Small intestine (tissue), 7 donors: ENCODE measurements around the gene GPD1L. TPM values are rescaled to one million over a fixed set of nuclear protein-coding genes. Genes with fewer than 3 reads are reported as not detected.

Experiments used
- DNase-seq, 2 donors: peaks; one replicate each; pipeline versions ENCODE4 v3.0.0 to v3.0.0-alpha.2; 2013
- FAIRE-seq: peaks from 2 replicates; lab custom pipeline; 2012; peaks lifted over from hg19 to GRCh38; lab: Jason Lieb, UNC
- H3K27ac ChIP-seq, 3 donors: one replicate each; pipeline ENCODE4 v1.5.1; 2013; ENCODE audit warnings: low read length in 2 of 3, mild to moderate bottlenecking in 2 of 3, control low read depth in 1 of 3, inconsistent platforms in 1 of 3, low read depth in 1 of 3, moderate library complexity in 1 of 3
- H3K27me3 ChIP-seq, 3 donors: one replicate each; pipeline ENCODE4 v1.6.1; 2013; ENCODE audit warnings: low read length in 3 of 3, inconsistent platforms in 1 of 3; ENCODE audit not compliant: control insufficient read depth in 3 of 3, insufficient read depth in 3 of 3
- H3K36me3 ChIP-seq, 3 donors: one replicate each; pipeline ENCODE4 v1.6.1; 2013; ENCODE audit warnings: low read length in 3 of 3, inconsistent platforms in 1 of 3, low read depth in 1 of 3, mild to moderate bottlenecking in 1 of 3, moderate library complexity in 1 of 3; ENCODE audit not compliant: control insufficient read depth in 3 of 3, insufficient read depth in 2 of 3
- H3K4me1 ChIP-seq, 3 donors: one replicate each; pipeline ENCODE4 v1.6.1; 2013; ENCODE audit warnings: low read length in 2 of 3, inconsistent platforms in 1 of 3, low read depth in 1 of 3, mild to moderate bottlenecking in 1 of 3, moderate library complexity in 1 of 3; ENCODE audit not compliant: control insufficient read depth in 3 of 3, insufficient read depth in 2 of 3
- H3K4me3 ChIP-seq, 3 donors: one replicate each; pipeline ENCODE4 v1.5.1; 2013; ENCODE audit warnings: low read length in 3 of 3, control low read depth in 1 of 3, inconsistent platforms in 1 of 3, low read depth in 1 of 3, mild to moderate bottlenecking in 1 of 3, moderate library complexity in 1 of 3
- H3K9me3 ChIP-seq, 2 donors: one replicate each; pipeline ENCODE4 v1.6.1; 2013; ENCODE audit warnings: low read depth in 1 of 2, low read length in 1 of 2; ENCODE audit not compliant: control insufficient read depth in 2 of 2, insufficient read depth in 1 of 2
- WGBS, 3 donors: extraction: QIAGEN DNeasy Blood & Tissue Kit; methylation state at CpG; one replicate each; pipeline ENCODE4 v1.1.7; 2013; 5-methylcytosine and 5-hydroxymethylcytosine counted together
- polyA plus RNA-seq, 4 donors: library from polyadenylated mRNA; stranded (reverse) in 3 of 4; unstranded in 1 of 4; fragments of 200-250 nt in 3 of 4; fragments of 120-200 nt in 1 of 4; gene quantifications; one replicate each; pipeline versions ENCODE4 v1.2.1 to v1.2.3, GENCODE V29; 2013
- donor health status: healthy with polysubstance abuse.
- donor health status: control.
- donor health status: control.
- donor health status: Bipolar disorder and iron deficiency.
- donor health status: healthy.

The GPD1L gene
- polyA plus RNA-seq, 4 donors: 15.0 to 58.1 (median 27.3) TPM

- peaks cover 0 to 8% (median 6%) of the 10 kb centered on the region in 3 donors for H3K4me1 ChIP-seq
- H3K36me3 ChIP-seq: no peaks in the 10 kb centered on the region
- no peaks in the 10 kb centered on the region for H3K27me3 ChIP-seq
- H3K4me3 ChIP-seq: peak overlapping the region in 1 of 3 donors; percentile 48
- FAIRE-seq (no peak), DNase-seq (no peak)
- peak overlapping the region in 2 of 3 donors; percentile 79 for H3K27ac ChIP-seq
- 56 to 76% (median 68%) methylated on average over 3 of the region's 3 CpGs for WGBS, 3 donors
- H3K9me3 ChIP-seq: no peaks in the 10 kb centered on the region
Measured at GRCh38 chr3:32078085-32078634, 28.3 kb upstream of the GPD1L start.

DNA sequence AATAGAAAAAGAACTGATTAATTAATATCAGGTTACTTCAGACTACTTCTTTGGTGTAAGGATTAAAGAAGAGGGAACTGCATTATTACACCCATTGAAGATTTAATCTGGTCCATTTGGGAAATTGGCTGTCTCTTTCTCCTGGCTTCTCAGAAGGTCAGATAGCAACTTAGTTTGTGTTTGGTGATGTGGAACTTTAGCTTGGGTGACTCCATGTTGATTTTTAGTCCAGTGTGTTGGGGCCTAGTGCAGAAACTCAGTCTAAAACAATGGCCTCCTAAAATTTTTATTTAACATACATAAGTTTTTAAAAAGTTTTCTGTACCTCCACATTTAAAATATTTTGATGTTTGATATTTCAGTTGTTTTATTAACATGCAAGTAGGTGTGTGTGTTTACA, 27.6 kb upstream of the GPD1L start:
- Histone ChIP-seq H3K4me3 (no peak overlapping the region), H3K27ac (no peak overlapping the region), H3K27me3 (no peaks in the 10 kb centered on the region), H3K36me3 (no peaks in the 10 kb centered on the region), H3K4me1 (peaks cover 0 to 9% (median 7%) of the 10 kb centered on the region in 3 donors), H3K9me3 (no peaks in the 10 kb centered on the region)
- DNase-seq: no peak
- no peak for FAIRE-seq

DNA sequence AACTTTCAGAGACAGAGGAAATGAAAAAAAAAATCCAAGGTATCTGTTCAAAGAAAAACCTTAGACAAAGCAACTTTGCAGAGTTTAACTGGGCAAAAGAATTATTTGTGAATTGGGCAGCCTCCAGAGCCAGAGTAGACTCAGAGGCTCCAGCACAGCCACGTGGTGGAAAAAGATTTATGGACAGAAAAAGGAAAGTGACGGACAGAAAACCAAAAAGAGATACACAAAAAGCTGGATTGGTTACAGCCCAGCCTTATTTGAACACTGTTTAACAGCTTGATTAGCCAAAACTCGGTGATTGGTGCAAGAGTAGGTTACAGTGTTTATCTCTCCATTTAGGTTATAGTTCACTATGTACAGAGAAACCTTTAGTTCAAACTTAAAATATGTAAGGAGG, 23.7 kb upstream of the GPD1L start:
- FAIRE-seq (no peak), DNase-seq (peak; percentile 24 to 68)
- Histone ChIP-seq H3K36me3 (no peaks in the 10 kb centered on the region), H3K9me3 (peaks cover 0 to 13% of the 10 kb centered on the region in 2 donors), H3K4me3 (no peak overlapping the region), H3K4me1 (peaks cover 0 to 9% (median 3%) of the 10 kb centered on the region in 3 donors), H3K27ac (no peak overlapping the region), H3K27me3 (no peaks in the 10 kb centered on the region)
- whole genome bisulfite sequencing, 3 donors: 1 to 15% (median 5%) methylated on average over 3 of the region's 3 CpGs

DNA sequence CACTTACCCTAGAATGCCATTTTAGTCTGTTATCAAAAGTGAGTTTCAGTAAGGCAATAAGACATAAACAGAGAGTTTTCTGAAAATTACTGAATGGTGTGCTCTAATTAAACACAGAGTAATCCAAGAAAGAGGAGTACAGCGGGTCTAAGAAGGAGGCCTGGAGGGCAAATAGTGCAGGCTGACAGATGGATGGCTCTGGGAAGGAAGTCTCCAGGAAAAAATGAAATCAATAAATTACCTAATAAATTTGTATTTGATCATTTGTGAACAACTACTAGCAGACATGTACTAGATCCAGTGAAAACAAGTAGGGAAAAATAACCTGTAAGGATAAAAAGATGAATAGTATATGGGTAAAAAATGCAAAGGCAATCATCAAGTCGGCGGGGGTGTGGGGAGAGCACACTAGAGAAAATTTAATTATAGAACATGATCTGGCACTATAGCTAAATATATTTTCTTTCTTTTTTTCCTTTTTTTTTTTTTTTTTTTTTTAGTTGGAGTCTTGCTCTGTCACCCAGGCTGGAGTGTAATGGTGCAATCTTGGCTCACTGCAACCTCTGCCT, 22.6 kb upstream of the GPD1L start:
- DNase-seq (no peak), FAIRE-seq (no peak)
- Histone ChIP-seq H3K4me1 (peaks cover 0 to 9% (median 3%) of the 10 kb centered on the region in 3 donors), H3K9me3 (peaks cover 0 to 13% of the 10 kb centered on the region in 2 donors), H3K27me3 (no peaks in the 10 kb centered on the region), H3K4me3 (no peak overlapping the region), H3K27ac (no peak overlapping the region), H3K36me3 (no peaks in the 10 kb centered on the region)
- 93 to 97% (median 95%) methylated on average over 3 of the region's 3 CpGs for WGBS, 3 donors

DNA sequence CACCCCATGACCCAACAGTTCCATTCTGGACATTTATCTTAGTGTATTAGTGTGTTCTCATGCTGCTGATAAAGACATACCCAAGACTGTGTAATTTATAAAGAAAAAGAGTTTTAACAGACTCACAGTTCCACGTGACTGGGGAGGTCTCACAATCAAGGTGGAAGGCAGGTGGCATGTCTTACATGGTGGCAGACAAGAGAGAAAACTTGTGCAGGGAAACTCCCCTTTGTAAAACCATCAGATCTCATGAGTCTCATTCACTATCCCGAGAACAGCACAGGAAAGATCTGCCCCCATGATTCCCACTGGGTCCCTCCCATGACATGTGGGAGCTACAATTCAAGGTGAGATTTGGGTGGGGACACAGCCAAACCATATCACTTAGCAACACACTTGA, 21.6 kb upstream of the GPD1L start:
- Histone ChIP-seq H3K27ac (no peak overlapping the region), H3K4me3 (no peak overlapping the region), H3K27me3 (no peaks in the 10 kb centered on the region), H3K36me3 (no peaks in the 10 kb centered on the region), H3K4me1 (peaks cover 0 to 9% (median 3%) of the 10 kb centered on the region in 3 donors), H3K9me3 (peaks cover 0 to 13% of the 10 kb centered on the region in 2 donors)
- no peak for DNase-seq
- WGBS, 3 donors: 81 to 84% (median 84%) methylated on average over 2 of the region's 2 CpGs
- FAIRE-seq: no peak

GRCh38 chr3:32086464-32086863, 20.0 kb upstream of the GPD1L start:
- H3K9me3 ChIP-seq: peaks cover 0 to 13% of the 10 kb centered on the region in 2 donors
- 96 to 100% (median 97%) methylated on average over 1 of the region's 1 CpG for WGBS, 3 donors
- no peak overlapping the region for H3K4me3 ChIP-seq
- no peaks in the 10 kb centered on the region for H3K27me3 ChIP-seq
- no peak overlapping the region for H3K27ac ChIP-seq
- no peaks in the 10 kb centered on the region for H3K36me3 ChIP-seq
- FAIRE-seq: no peak
- no peak for DNase-seq
- peaks cover 0 to 9% (median 3%) of the 10 kb centered on the region in 3 donors for H3K4me1 ChIP-seq

DNA sequence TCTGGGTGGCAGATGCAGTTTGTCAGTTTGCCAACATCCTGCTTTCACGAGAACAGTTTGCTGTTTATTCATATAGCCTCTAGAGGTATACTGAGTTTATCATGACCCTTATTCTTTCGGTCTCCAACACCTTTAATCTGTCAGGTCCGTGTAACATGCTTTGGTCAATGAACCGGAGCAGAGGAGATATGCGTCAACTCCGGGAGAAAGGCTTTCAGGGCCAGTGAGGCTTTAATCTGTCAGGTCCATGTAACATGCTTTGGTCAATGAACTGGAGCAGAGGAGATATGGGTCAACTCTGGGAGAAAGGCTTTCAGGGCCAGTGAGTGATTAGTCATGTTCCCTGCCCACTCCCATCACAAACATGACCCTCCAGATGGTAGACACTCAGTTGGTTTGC, 16.9 kb upstream of the GPD1L start:
- FAIRE-seq: no peak
- peaks cover 0 to 2% (median 0%) of the 10 kb centered on the region in 3 donors for H3K27me3 ChIP-seq
- WGBS, 3 donors: 90 to 92% (median 92%) methylated on average over 6 of the region's 6 CpGs
- DNase-seq: no peak
- no peak overlapping the region for H3K4me3 ChIP-seq
- H3K9me3 ChIP-seq: peaks cover 0 to 13% of the 10 kb centered on the region in 2 donors
- no peak overlapping the region for H3K27ac ChIP-seq
- no peaks in the 10 kb centered on the region for H3K4me1 ChIP-seq
- no peaks in the 10 kb centered on the region for H3K36me3 ChIP-seq

DNA sequence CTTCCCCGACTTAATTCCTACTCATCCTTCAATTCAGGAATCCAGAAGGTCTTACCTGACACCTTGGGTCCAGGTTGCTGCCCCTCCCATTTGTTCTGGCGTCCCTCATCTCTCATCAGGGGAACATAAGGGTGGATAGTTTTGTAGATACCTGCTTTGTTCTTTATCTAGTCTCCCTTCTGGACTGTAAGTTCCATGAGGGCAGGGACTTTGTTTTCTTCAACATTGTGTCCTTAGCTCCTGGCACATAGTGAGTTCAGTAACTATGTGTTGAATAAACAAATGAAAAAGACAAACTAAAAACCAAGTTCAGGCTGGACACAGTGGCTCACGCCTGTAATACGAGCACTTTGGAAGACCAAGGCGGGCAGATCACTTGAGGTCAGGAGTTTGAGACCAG, 13.2 kb upstream of the GPD1L start:
- WGBS, 3 donors: 91 to 94% (median 92%) methylated on average over 5 of the region's 5 CpGs
- H3K27me3 ChIP-seq: peaks cover 0 to 4% (median 0%) of the 10 kb centered on the region in 3 donors

More for the DNA sequence above, 13.2 kb upstream of the GPD1L start:
- H3K4me3 ChIP-seq: no peak overlapping the region
- no peaks in the 10 kb centered on the region for H3K9me3 ChIP-seq
- DNase-seq (no peak), FAIRE-seq (no peak)
- no peaks in the 10 kb centered on the region for H3K36me3 ChIP-seq
- H3K4me1 ChIP-seq: no peaks in the 10 kb centered on the region
- H3K27ac ChIP-seq: no peak overlapping the region
